HG03457 (cell line): Measurements from ENCODE around the gene ROMO1.
"Not testable (repeated sequence)": the region's sequence is repeated elsewhere in the genome, so short reads cannot be mapped to it uniquely, and the experiment has no call there.

Experiments
- ATAC-seq: cut with Tn5 transposase; IDR thresholded peaks from one replicate; pipeline ENCODE4 v1.9.1; 2021; ENCODE audit warnings: moderate number of reproducible peaks; ENCODE audit not compliant: unreplicated experiment

ROMO1 gene

DNA sequence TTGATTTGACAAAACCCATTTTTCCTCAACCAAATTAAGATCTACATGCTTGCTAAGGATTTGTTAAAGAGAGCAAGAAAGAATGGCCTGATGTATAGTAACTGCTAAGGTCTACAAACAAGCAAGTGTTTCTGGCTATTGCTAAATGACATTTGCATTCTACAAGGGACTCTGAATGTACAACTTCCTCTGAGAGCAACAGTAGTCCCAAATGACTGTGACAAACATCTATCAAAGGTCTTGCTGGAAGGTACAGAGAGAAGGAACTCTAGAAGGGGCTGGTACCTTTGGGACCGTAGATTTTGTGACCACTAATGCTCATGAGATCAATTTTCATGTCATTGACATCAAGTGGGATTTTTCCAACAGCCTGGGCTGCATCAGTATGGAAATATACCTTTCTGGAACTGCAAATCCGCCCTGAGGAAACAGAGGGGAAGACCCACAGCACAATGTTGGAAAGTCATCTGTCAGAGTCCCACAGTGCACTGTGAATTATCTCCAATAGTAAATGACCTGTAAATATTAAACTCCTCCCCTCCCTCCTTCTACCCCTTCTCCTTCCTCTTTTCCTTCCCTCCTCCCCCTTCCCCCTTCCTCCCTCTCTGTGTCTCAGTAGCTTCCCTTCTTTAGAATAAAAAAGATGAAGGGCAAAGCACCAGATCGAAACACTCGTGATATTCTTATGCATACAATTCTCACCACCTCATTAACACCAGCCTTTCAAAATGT is 18.6 kb upstream of the ROMO1 start:
- no peak for ATAC-seq

DNA sequence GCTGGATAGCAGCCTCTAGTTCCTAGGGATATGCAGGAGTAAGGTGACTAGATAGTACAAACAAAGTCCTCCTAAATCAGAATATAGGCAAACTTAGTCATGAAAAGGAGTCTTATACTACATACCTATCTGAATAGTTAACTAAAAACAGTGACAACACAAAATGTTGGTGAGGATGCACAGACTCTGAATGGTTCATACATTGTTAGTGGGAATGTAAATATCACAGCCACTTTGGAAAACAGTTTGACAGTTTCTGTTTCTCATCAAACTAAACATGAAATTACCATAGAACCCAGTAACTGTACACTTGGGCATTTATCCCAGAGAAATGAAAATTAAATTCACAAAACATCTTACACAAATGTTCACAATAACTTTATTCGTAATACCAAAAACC is 17.2 kb upstream of the ROMO1 start:
- no peak for ATAC-seq

DNA sequence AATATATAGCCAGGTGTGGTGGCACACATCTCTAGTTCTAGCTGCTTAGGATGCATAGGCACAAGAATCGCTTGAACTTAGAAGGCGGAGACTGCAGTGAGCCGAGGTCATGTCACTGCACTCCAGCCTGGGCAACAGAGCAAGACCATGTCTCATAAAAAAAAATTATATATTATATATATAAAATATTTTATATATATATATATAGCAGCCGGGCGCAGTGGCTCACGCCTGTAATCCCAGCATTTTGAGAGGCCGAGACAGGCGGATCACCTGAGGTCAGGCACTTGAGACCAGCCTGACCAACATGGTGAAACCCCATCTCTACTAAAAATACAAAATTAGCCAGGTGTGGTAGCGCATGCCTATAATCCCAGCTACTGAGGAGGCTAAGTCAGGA is 13.8 kb upstream of the ROMO1 start:
- ATAC-seq: not testable (repeated sequence)

DNA sequence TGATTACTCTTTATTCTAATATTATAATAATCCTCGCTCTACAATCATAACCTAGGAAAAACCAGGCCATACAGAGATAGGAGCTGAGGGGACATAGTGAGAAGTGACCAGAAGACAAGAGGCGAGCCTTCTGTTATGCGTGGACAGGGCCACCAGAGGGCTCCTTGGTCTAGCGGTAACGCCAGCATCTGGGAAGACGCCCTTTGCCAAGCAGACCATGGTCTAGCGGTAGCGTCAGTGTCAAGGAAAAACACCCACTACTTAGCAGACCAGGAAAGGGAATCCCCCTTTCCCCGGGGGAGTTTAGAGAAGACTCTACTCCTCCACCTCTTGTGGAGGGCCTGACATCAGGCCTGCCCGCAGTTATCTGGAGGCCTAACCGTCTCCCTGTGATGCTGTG is 12.3 kb upstream of the ROMO1 start:
- ATAC-seq: not testable (repeated sequence)

DNA sequence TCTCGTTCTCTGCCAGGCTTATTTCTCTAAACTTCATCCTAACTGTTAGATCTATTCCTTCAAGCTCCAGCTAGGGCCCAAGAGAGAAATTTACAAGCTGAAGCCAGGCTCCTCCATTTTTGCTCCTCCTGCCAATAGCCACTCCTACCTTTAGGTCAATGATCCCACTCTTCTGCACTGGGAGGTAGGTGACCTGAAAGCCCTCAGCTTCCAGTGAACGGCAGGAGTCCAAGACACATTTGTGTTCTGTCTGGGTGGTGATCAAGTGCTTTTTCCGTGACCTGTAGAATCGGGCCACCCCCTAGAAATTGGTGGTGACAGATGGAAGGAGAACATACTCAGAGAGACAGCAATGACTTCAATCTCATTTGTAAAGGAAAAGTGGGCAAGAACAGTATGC is 8.9 kb upstream of the ROMO1 start:
- ATAC-seq: no peak

DNA sequence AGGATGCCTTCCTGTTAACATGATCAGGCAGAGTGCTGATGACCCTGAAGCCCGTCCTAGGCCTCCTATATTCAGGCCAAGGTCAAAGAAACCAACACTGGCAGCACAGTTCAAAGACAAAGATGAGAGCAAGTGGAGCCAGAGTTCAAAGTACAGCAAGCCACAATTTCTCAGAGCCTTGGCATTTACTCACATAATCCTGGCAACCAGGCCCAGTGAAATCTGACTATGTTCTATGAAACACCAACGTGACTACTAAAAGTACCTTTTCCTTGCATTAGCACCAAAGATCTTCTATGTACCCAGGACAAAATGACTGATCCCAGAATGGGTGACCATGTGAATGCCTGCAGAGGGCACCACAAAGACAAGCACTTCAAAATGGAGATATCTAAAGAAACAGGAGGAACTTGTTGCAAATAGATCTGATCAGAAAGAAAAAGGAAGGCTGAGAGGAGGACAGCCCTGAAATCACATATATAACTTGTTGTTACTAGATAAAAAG is 3.9 kb upstream of the ROMO1 start:
- ATAC-seq: no peak

DNA sequence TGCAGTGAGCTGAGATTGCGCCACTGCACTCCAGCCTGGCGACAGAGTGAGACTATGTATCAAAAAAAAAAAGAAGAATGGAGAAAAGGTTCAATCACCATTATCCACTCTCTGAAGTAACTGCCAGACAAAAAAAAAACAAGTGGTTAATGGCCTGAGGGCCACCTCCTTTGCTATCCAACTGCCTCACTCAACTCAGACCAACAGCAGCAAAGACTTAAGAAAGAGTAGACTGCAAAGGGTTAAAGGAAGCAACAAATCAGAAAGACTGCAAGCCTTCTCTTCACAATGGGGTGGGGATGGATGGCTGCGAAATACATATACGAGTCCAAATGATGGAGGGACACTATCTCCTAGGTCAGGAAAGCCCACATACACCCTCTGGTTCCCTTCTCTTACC is 3.2 kb upstream of the ROMO1 start:
- no peak for ATAC-seq

DNA sequence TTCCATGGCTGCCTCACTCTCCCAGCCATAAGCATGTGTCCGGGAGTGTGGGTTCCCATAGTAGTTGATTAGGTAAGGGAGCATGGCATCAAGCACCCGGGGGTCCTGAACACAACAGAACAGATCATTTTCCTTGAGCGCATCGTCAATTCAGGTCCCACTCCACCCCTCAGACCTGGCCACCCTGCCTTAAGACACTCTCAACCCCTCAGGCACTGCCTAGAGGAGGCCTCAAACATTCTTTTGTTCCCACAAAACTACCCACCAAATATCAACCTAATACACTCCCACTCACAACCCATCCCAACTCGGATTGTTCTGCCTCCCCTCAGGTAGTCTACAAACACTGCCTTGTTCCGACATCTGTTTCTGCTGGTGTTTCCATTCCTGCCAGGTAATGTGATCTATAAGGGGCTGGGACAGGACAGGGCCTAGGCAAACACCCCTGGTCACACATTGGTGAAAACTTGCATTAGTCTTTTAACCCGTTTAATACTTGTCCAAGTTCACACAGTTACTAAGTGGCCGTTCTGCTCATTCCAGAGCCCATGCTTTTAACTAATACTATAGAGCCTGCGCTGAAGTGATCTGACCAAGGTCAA is 1.4 kb upstream of the ROMO1 start:
- no peak for ATAC-seq

DNA sequence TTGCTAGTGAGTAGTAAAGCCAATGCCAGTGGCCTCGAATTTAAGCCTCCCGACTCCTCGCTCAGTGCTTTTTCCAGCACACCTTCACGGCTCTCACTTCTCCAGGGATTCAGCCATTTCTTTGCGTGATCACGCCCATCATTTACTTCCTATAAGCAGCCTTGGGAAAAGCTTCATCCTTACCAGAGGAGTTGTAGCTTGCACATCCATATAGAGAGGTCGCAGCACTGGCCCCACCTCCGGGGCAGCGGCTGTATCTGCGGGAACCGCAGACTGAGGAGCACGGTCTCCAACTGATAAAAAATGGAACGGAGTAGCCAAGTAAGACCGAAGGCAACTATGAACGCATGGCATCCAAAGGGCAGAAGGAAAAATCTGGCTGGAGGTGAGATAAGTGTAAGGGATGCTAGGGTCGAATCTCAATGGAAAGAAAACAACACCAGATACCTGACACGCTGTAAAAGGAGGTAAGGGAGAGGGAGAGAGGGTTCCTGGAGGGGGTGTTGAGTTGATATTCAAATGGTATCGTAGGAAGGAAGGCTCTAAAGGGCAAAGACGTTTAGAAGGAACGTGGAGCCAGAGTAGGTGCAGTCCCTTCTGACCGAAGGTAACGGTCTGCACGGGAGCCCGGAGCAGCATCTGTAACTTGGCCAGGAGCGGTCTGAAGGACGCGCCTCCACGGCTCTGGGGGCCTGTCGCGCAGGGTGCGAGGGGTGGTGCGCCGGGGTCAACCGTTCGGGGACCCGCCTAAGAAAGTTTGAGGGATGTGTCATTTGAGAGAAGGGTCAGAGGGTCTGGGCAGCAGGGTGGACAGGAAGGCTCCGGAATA is 693 bp upstream of the ROMO1 start:
- ATAC-seq: no peak

DNA sequence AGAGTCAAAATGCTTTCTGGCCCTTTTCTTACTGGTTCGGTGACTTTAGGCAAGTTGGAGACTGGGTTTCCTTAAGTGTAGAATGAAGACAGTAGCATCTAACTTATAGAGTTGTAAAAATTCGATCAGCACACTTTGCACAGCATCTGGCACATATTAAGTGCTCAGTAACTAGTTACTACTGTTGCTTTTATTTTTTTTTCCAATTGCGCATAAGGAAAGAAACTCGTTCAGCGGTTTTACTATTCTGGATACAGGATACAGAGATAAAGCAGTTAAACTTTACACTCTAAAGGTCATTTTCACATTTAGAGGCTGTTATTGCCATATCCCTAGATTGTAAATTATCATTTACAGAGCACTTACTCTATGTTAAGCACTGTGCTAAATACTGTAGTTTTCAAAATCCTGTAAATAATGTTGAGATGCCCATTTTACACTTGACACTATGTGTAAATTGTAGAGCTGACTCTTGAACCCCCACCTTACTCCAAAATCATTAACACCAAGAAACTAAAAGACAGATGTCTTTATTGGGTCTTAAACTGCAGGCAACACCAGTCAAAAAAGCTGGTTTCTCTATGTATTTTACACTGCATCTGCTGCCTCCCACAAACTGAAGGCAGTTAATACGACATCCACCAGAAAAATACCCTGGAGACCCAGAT is 886 bp downstream of the ROMO1 start:
- no peak for ATAC-seq

DNA sequence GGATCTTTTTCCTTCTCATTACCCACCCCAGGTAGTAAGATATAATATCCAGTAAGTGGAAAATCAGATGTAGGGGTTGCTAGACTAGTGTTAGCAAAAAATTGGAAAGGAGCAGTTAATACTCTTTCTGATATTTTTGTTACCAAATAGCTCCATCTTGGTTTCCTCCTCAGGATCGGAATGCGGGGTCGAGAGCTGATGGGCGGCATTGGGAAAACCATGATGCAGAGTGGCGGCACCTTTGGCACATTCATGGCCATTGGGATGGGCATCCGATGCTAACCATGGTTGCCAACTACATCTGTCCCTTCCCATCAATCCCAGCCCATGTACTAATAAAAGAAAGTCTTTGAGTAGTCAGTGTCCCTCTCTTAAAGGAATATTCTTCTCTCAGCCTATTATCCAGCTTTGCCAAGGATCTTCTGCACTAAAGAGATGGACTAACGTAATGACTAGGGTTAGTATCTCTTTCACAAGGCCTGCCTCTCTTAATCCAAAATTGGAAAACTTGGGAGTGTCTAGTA is 1.5 kb downstream of the ROMO1 start:
- ATAC-seq: no peak

DNA sequence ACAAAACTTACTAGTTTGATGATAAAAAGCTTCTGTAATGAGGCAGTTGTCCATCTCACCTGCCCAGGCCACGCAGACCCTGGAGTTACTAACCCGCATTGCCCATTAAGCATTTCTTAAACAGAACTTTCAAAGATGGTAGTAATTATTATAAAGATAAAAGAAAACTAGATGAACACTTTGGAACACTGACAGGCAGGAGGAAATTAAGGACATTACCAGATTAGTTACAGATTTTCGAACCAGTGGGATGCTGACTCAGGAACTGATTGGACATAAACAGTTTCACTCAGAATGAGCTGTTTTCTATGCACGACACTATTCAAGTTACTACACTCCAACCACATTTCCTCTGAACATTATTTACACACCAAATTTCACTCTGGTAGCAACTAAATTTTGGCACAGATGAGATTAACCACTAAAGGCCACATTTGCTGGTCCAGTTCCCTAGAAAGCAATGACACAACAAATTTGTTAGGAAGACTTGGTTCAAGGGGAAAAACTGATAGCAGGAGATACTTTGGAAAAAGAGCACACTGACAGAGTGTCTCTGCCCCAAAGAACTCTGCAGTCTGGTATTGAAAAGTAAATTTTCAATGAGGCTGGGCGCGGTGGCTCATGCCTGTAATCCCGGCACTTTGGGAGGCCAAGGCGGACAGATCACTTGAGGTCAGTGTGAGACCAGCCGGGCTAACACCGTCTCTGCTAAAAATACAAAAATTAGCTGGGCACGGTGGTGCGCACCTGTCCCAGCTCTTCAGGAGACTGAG is 3.0 kb downstream of the ROMO1 start:
- ATAC-seq: no peak

DNA sequence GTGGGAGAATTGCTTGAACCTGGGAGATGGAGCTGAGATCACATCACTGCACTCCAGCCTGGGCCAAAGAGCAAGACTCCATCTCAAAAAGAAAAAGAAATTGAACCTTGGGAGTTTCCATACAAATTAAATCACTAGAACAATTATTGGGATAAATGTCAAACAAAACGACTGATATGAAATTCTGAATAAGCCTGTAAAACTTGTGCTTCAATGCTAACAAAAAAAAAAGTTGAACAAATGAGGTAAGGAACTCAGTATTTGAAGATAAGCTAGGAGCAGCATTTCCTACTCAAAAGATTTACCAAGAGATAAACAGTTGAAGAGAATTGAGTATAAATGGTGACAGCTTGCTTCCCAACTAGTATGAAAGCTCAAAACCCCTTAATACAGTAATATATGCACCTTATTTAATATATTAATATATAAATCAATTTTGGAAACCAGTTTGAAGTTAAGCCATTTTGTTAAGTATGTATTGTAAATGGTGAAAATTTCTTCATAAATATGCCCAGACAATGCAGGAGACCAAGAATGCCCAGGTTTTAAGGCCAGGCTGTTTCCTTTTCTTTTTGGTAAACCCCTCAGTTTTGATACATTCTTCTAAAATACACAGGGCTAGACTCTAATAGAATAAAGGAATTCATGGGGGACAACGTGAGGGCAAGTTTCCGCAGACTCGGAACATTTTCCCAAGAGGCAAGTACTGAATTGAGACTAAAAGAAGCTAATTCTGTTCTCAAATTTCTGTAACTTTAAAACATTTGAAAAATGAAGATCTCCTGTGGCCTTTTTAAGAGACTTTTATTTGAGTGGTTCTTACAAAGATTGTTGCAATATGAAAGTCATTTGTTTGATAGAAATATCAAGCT is 3.9 kb downstream of the ROMO1 start:
- no peak for ATAC-seq

DNA sequence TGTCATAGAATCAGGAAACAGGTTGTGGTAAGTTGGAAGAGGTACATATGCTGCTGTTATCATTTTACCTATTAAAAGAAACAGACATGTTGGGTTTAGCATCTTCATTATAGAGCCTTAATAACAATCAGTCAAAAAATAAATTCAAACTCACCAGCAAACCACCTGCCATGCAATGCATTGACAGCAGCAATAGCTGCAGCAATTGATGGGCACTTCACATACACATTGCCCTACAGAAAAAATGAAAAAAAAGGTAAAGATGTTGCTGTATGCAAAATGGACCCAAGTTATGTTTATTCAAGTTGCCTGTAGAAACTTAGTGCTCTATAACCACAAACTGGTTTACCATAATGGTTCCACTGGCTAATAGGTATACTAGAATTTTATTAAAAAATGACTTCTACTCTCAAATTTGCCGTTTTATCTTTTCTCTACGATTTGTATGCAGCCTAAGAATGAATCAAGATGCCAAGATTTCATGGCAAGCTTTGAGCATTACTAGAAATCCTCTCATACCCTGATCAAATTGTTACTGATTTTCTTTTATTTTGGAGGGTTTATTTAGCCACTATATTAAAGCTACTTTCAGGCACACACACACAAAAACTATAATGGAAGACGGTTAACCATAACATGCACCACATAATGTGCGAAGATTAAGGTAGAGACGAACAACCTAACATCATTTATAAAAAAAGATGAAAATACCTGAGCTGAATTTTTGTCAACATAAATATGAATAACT is 5.5 kb downstream of the ROMO1 start:
- no peak for ATAC-seq

DNA sequence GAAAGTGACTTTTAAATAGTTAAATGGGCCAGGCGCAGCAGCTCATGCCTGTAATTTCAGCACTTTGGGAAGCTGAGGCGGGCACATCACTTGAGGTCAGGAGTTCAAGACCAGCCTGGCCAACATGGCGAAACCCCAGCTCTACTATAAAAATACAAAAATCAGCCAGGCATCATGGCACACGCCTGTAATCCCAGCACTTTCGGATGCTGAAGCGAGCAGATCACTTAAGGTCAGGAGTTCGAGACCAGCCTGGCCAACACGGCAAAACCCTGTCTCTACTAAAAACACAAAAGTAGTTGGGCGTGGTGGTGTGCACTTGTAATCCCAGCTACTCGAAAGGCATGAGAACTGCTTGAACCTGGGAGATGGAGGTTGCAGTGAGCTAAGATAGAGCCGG is 6.7 kb downstream of the ROMO1 start:
- ATAC-seq: not testable (repeated sequence)

DNA sequence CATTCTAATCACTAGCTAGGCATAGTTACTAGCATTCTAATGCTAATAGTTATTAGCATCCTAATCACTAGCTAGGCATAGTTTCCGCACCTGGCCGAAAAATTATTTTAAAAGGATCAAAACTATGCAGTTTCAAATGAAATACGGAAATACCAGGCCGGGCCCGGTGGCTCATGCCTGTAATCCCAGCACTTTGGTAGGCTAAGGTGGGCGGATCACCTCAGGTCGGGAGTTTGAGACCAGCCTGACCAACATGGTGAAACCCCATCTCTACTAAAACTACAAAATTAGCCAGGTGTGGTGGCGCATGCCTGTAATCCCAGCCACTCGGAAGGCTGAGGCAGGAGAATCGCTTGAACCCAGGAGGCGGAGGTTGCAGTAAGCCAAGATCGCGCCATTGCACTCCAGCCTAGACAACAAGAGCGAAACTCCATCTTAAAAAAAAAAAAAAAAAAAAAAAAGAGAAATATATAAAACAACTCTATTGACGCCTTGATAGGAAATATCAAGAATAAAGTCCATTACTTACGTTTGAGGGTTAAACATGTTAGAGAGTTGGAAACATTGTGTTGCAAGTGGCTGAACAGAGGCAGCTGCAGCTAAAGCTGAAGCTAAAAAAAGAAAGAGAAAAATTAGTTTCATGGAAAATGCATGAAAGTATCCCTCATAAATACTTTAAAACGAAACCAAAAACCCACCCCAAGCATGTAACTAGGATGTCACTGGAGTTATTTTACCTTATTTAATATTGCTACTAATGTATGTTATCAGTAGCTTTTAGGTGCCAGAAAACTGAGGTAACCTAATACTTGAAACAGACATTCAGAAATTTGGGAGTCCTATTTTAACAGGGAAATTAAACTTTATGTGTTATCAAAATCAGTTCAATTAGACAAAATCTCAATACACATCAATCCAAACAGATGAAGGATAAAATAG is 7.7 kb downstream of the ROMO1 start:
- not testable (repeated sequence) for ATAC-seq

DNA sequence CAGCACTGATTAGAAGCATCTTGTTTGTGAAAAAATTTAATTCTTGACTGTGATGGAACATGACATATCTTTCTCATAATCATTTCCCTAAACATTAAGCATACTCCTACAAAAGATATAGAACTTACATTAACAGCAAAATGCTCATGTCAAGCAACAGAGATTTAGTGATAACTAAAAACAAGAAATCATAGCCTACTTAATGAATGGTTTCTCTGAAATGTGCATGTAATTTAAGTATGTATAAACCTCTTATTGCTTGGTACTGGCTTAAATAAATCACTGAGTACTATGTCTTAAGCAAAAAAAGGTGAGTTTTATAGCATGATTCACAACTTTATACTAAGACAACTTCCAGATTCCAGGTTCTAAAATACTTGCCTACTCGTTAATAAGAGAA is 9.3 kb downstream of the ROMO1 start:
- ATAC-seq: no peak

DNA sequence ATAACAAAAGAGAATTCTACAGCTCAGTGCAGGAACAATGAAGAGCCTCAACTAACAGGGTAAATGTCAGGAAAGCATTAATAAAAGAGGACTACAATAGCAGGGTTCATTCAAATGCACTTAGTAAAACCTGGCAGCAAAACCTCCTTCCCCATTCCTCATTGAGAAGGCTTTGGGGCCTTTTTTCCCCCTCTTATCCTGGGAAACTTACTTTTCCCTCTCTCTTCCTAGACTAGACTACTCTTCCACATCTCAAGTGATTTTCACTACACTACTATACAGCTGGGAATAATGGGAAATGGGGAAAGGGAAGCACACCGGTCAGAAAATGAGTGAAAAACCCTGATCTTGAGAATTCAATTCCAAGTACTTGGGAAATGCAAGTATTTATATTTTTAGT is 10.1 kb downstream of the ROMO1 start:
- ATAC-seq: no peak
